ENCODE measurements around the gene GBA3.

GRCh38 chr4:22762548-22762947, 69.8 kb downstream of the GBA3 start:
- TF ChIP-seq POLR2AphosphoS5 (IDR thresholded peaks at IDR 0.05) (no peak), CTCF (IDR thresholded peaks at IDR 0.05) (no peak)
